HepG2 (cell line): ENCODE results near the gene SULT1B1.

Source experiments
- EZH2 ChIP-seq: conservative IDR thresholded peaks from 2 replicates; pipeline ENCODE4 v1.6.1; 2012; ENCODE audit warnings: mild to moderate bottlenecking, low read depth, low read length, moderate library complexity
- JDP2 ChIP-seq: sonication (generic); formaldehyde crosslinking; IDR thresholded peaks from 2 replicates; pipeline ENCODE4 v1.8.1; 2022; ENCODE audit warnings: missing genetic modification reagents, borderline replicate concordance
- KMT2A ChIP-seq: sonication (generic); formaldehyde crosslinking; IDR thresholded peaks from 2 replicates; pipeline ENCODE4 v1.4.0; 2020; ENCODE audit warnings: missing genetic modification reagents
- MIER2 ChIP-seq: IDR thresholded peaks from 2 replicates; pipeline ENCODE4 v1.6.1; 2016; ENCODE audit warnings: missing biosample characterization, missing genetic modification reagents
- RAD51 ChIP-seq: fragments of 450-650 bp; IDR thresholded peaks from 2 replicates; pipeline ENCODE4 v1.6.1; 2016; ENCODE audit warnings: borderline replicate concordance
- TCF12 ChIP-seq, 2 experiments: fragments of 450-650 bp in 1 of 2; sonication (generic) in 1 of 2; formaldehyde crosslinking in 1 of 2; IDR thresholded peaks; 2 replicates each; pipeline versions ENCODE4 v1.6.1 to v1.8.0; 2017 to 2022; ENCODE audit warnings: antibody characterized with exemption in 1 of 2, mild to moderate bottlenecking in 1 of 2, missing genetic modification reagents in 1 of 2, moderate library complexity in 1 of 2
- TF ChIP-seq, protein P1 (sequence below): sonication (generic); formaldehyde crosslinking; IDR thresholded peaks from 2 replicates; pipeline ENCODE4 v1.8.0; 2022; ENCODE audit warnings: mild to moderate bottlenecking, missing genetic modification reagents, borderline replicate concordance
- TF ChIP-seq, protein P2 (sequence below): sonication (generic); formaldehyde crosslinking; IDR thresholded peaks from 2 replicates; pipeline ENCODE4 v1.5.1; 2020; ENCODE audit warnings: missing genetic modification reagents, mild to moderate bottlenecking, borderline replicate concordance
- TF ChIP-seq, protein P3 (sequence below): sonication (generic); formaldehyde crosslinking; IDR thresholded peaks from 2 replicates; pipeline ENCODE4 v1.5.0; 2020; ENCODE audit warnings: mild to moderate bottlenecking, missing genetic modification reagents
- TF ChIP-seq, protein P4 (sequence below): sonication (generic); formaldehyde crosslinking; IDR thresholded peaks from 2 replicates; pipeline ENCODE4 v1.5.0; 2020; ENCODE audit warnings: mild to moderate bottlenecking, missing genetic modification reagents, moderate library complexity
- TF ChIP-seq, protein P5 (sequence below): IDR thresholded peaks from 2 replicates; pipeline ENCODE4 v1.4.0; 2020; ENCODE audit warnings: mild to moderate bottlenecking, missing genetic modification reagents
- TF ChIP-seq, protein P6 (sequence below): sonication (generic); formaldehyde crosslinking; IDR thresholded peaks from 2 replicates; pipeline ENCODE4 v1.4.0; 2020; ENCODE audit warnings: missing genetic modification reagents

DNA sequence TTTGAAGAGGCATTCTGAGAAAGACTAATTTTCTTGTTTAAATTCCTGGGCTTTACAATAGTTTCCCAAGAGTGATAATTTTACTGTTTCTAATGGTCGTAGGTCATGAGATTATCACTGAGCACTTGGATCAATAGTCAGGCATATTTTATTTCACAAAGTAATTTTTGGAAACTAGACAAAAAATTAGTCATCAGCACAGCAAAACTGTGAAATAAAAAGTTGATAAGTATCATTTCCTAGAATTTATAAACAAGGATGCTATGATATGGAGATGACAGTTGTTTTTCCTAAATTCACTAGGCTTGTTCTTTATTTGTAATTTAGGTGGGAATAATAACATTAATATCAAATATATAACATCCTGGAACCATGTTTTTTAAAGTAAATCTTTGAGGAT, 33.0 kb downstream of the SULT1B1 start:
- TF ChIP-seq JDP2 (no peak), EZH2 (no peak), RAD51 (no peak), TCF12 (IDR thresholded peaks at IDR 0.05) (no peak), TCF12 (CRISPR knock-in tag; IDR thresholded peaks at IDR 0.05) (no peak), KMT2A (CRISPR knock-in tag) (no peak), MIER2 (CRISPR knock-in tag) (no peak)
- TF ChIP-seq, protein P1, sequence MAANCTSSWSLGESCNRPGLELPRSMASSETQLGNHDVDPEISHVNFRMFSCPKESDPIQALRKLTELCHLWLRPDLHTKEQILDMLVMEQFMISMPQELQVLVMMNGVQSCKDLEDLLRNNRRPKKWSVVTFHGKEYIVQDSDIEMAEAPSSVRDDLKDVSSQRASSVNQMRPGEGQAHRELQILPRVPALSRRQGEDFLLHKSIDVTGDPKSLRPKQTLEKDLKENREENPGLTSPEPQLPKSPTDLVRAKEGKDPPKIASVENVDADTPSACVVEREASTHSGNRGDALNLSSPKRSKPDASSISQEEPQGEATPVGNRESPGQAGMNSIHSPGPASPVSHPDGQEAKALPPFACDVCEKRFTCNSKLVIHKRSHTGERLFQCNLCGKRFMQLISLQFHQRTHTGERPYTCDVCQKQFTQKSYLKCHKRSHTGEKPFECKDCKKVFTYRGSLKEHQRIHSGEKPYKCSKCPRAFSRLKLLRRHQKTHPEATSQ (CRISPR knock-in tag): no peak
- TF ChIP-seq, protein P2, sequence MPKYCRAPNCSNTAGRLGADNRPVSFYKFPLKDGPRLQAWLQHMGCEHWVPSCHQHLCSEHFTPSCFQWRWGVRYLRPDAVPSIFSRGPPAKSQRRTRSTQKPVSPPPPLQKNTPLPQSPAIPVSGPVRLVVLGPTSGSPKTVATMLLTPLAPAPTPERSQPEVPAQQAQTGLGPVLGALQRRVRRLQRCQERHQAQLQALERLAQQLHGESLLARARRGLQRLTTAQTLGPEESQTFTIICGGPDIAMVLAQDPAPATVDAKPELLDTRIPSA (CRISPR knock-in tag): no peak
- TF ChIP-seq, protein P3, sequence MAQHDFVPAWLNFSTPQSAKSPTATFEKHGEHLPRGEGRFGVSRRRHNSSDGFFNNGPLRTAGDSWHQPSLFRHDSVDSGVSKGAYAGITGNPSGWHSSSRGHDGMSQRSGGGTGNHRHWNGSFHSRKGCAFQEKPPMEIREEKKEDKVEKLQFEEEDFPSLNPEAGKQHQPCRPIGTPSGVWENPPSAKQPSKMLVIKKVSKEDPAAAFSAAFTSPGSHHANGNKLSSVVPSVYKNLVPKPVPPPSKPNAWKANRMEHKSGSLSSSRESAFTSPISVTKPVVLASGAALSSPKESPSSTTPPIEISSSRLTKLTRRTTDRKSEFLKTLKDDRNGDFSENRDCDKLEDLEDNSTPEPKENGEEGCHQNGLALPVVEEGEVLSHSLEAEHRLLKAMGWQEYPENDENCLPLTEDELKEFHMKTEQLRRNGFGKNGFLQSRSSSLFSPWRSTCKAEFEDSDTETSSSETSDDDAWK (CRISPR knock-in tag): no peak
- TF ChIP-seq, protein P4, sequence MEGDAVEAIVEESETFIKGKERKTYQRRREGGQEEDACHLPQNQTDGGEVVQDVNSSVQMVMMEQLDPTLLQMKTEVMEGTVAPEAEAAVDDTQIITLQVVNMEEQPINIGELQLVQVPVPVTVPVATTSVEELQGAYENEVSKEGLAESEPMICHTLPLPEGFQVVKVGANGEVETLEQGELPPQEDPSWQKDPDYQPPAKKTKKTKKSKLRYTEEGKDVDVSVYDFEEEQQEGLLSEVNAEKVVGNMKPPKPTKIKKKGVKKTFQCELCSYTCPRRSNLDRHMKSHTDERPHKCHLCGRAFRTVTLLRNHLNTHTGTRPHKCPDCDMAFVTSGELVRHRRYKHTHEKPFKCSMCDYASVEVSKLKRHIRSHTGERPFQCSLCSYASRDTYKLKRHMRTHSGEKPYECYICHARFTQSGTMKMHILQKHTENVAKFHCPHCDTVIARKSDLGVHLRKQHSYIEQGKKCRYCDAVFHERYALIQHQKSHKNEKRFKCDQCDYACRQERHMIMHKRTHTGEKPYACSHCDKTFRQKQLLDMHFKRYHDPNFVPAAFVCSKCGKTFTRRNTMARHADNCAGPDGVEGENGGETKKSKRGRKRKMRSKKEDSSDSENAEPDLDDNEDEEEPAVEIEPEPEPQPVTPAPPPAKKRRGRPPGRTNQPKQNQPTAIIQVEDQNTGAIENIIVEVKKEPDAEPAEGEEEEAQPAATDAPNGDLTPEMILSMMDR: no peak
- TF ChIP-seq, protein P5, sequence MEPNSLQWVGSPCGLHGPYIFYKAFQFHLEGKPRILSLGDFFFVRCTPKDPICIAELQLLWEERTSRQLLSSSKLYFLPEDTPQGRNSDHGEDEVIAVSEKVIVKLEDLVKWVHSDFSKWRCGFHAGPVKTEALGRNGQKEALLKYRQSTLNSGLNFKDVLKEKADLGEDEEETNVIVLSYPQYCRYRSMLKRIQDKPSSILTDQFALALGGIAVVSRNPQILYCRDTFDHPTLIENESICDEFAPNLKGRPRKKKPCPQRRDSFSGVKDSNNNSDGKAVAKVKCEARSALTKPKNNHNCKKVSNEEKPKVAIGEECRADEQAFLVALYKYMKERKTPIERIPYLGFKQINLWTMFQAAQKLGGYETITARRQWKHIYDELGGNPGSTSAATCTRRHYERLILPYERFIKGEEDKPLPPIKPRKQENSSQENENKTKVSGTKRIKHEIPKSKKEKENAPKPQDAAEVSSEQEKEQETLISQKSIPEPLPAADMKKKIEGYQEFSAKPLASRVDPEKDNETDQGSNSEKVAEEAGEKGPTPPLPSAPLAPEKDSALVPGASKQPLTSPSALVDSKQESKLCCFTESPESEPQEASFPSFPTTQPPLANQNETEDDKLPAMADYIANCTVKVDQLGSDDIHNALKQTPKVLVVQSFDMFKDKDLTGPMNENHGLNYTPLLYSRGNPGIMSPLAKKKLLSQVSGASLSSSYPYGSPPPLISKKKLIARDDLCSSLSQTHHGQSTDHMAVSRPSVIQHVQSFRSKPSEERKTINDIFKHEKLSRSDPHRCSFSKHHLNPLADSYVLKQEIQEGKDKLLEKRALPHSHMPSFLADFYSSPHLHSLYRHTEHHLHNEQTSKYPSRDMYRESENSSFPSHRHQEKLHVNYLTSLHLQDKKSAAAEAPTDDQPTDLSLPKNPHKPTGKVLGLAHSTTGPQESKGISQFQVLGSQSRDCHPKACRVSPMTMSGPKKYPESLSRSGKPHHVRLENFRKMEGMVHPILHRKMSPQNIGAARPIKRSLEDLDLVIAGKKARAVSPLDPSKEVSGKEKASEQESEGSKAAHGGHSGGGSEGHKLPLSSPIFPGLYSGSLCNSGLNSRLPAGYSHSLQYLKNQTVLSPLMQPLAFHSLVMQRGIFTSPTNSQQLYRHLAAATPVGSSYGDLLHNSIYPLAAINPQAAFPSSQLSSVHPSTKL: no peak
- TF ChIP-seq, protein P6, sequence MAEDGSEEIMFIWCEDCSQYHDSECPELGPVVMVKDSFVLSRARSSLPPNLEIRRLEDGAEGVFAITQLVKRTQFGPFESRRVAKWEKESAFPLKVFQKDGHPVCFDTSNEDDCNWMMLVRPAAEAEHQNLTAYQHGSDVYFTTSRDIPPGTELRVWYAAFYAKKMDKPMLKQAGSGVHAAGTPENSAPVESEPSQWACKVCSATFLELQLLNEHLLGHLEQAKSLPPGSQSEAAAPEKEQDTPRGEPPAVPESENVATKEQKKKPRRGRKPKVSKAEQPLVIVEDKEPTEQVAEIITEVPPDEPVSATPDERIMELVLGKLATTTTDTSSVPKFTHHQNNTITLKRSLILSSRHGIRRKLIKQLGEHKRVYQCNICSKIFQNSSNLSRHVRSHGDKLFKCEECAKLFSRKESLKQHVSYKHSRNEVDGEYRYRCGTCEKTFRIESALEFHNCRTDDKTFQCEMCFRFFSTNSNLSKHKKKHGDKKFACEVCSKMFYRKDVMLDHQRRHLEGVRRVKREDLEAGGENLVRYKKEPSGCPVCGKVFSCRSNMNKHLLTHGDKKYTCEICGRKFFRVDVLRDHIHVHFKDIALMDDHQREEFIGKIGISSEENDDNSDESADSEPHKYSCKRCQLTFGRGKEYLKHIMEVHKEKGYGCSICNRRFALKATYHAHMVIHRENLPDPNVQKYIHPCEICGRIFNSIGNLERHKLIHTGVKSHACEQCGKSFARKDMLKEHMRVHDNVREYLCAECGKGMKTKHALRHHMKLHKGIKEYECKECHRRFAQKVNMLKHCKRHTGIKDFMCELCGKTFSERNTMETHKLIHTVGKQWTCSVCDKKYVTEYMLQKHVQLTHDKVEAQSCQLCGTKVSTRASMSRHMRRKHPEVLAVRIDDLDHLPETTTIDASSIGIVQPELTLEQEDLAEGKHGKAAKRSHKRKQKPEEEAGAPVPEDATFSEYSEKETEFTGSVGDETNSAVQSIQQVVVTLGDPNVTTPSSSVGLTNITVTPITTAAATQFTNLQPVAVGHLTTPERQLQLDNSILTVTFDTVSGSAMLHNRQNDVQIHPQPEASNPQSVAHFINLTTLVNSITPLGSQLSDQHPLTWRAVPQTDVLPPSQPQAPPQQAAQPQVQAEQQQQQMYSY (CRISPR knock-in tag): no peak
